ENCODE data around the gene PPP1R14C.

PPP1R14C gene

DNA sequence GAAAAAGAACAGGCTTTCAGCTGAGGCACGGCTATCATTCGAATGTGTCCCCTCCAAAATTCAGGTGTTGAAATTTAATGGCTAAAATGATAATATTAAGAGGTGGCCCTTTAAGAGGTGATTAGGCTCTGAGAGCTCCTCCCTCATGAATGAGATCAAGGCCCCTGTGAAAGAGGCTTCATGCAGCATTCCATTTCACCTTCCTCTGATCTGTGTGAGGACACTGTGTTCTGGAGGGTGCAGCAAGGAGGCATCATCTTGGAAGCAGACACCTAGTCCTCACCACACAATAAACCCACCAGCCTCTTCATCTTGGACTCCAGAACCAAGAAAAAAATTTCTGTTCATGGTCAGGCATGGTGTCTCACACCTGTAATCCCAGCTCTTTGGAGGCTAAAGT lies 56.4 kb downstream of the PPP1R14C start:
- Histone ChIP-seq H3K27me3 (ENCODE audit: control insufficient read depth in 1 of 2, insufficient read depth in 2 of 2, low read length in 2 of 2) (no peaks in the 10 kb centered on the region), H3K27ac (ENCODE audit: low read depth, low read length) (no peak overlapping the region), H3K4me1 (ENCODE audit: insufficient read depth, low read length) (peaks cover 7% of the 10 kb centered on the region), H3K36me3 (ENCODE audit: insufficient read depth, low read length) (no peaks in the 10 kb centered on the region), H3K9me3 (ENCODE audit: low read length) (no peaks in the 10 kb centered on the region), H3K9ac (ENCODE audit: low read length) (no peak overlapping the region), H3K4me3 (ENCODE audit: low read depth in 1 of 2, low read length in 2 of 2) (no peak overlapping the region)

DNA sequence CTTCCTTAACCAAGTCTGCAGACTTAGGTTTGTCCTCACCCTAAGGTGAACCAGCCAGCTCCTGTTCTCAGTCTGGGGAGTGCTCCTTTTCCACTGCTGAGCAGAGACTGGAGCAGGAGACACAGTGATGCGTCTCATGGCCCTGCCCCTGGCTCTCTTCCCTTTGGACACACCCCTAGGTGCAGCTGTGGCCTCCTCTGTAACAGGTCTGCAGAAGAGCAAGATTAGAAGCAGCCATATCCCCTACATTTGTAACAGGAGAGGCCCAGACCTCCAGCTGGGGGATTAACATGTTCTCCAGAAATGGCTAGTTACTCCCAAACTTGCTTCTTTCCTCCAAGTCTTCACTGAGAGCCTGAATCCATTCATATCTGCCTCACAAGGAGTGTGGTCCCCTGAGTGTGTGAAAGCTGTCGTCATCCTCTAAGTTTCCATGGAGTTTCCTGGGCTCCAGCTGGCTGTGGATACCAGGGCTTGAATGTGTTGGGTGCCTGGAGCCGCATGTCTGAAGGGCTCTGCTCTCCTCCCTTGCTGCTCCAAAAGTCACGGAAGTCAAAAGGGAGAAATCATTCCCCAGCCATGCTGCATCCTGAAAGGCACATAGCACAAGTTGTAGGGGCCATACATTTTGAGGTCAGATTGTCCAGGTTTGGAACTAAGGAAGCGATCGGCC lies 57.7 kb downstream of the PPP1R14C start:
- Histone ChIP-seq H3K27ac (ENCODE audit: low read depth, low read length) (no peak overlapping the region), H3K27me3 (ENCODE audit: control insufficient read depth in 1 of 2, insufficient read depth in 2 of 2, low read length in 2 of 2) (no peaks in the 10 kb centered on the region), H3K4me1 (ENCODE audit: insufficient read depth, low read length) (peaks cover 7% of the 10 kb centered on the region), H3K36me3 (ENCODE audit: insufficient read depth, low read length) (no peaks in the 10 kb centered on the region), H3K9ac (ENCODE audit: low read length) (no peak overlapping the region), H3K4me3 (ENCODE audit: low read depth in 1 of 2, low read length in 2 of 2) (no peak overlapping the region), H3K9me3 (ENCODE audit: low read length) (no peaks in the 10 kb centered on the region)

DNA sequence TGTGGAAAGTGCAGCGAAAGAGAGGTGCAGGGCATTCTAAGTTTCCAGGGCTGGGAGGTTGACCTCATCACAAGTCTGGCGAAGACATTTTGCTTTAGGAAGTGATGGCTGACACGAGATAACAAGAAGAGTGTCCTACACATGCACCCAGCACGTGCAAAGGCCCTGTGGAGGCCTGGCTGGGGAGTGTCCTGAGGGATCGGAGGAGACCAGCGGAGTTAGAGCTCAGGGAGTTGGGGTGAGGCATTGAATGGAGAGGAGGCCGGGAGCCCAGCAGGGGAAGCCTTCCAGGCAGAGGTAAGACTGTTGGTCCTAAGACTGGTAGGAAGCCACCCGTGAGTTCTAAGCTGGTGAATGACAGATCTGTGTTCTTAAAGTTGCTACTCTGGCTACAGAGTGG lies 58.4 kb downstream of the PPP1R14C start:
- peaks cover under 1% of the 10 kb centered on the region for H3K4me1 ChIP-seq (ENCODE audit: insufficient read depth, low read length)
- H3K27me3 ChIP-seq (ENCODE audit: control insufficient read depth in 1 of 2, insufficient read depth in 2 of 2, low read length in 2 of 2), result no peaks in the 10 kb centered on the region
- H3K36me3 ChIP-seq (ENCODE audit: insufficient read depth, low read length), result no peaks in the 10 kb centered on the region
- H3K4me3 ChIP-seq (ENCODE audit: low read depth in 1 of 2, low read length in 2 of 2), result no peak overlapping the region
- no peak overlapping the region for H3K27ac ChIP-seq (ENCODE audit: low read depth, low read length)
- no peak overlapping the region for H3K9ac ChIP-seq (ENCODE audit: low read length)
- no peaks in the 10 kb centered on the region for H3K9me3 ChIP-seq (ENCODE audit: low read length)

DNA sequence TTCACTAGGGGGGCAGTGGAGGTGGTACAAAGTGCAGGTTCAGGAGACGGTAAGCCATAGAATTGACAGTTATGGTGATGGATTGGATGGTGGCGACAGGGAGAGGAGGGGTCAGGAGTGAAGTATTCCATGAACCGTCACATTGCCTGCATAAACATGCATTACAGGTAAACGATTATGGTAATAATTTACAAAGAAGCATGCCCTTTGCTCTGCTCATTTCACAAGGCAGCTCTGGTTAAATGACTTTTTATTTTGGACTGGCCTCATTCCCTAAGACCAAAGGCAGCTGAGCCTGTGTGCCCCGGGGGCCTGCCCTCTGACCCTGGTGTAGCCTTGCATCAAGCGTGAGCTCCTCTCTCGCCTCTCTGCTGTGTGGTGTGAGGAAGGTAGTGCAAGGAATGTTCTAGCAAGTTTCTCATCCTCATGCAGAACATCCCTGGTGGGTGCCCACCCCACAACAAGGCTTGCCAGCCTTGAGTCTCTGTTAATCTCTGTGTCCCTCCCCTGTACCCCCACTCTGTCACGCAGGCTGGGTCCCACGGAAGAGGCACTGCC lies 59.0 kb downstream of the PPP1R14C start:
- H3K9me3 ChIP-seq (ENCODE audit: low read length), result no peaks in the 10 kb centered on the region
- H3K36me3 ChIP-seq (ENCODE audit: insufficient read depth, low read length), result no peaks in the 10 kb centered on the region
- no peak overlapping the region for H3K9ac ChIP-seq (ENCODE audit: low read length)
- no peaks in the 10 kb centered on the region for H3K27me3 ChIP-seq (ENCODE audit: control insufficient read depth in 1 of 2, insufficient read depth in 2 of 2, low read length in 2 of 2)
- no peak overlapping the region for H3K27ac ChIP-seq (ENCODE audit: low read depth, low read length)
- no peak overlapping the region for H3K4me3 ChIP-seq (ENCODE audit: low read depth in 1 of 2, low read length in 2 of 2)
- no peaks in the 10 kb centered on the region for H3K4me1 ChIP-seq (ENCODE audit: insufficient read depth, low read length)

DNA sequence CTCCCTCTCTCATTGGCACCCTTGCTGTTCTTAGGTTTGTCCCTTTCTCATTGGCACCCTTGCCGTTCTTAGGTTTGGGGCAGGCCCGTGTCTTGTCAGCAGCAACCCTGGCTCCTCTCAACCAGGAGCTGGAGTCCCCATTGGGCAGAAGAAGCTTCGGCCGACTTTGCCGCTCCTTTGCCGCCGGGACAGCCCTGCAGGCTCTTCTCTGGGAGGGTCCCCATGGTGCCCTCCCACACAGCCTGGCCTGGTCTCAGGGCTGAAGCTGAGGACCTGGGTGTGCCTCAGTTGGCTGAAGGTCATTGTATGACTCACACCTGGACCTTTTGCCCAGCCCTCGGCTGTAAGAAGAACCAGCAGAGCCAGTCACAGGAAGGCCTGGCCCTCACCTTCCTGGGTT lies 59.6 kb downstream of the PPP1R14C start:
- H3K4me3 ChIP-seq (ENCODE audit: low read depth in 1 of 2, low read length in 2 of 2), result no peak overlapping the region
- H3K27me3 ChIP-seq (ENCODE audit: control insufficient read depth in 1 of 2, insufficient read depth in 2 of 2, low read length in 2 of 2), result no peaks in the 10 kb centered on the region
- no peaks in the 10 kb centered on the region for H3K4me1 ChIP-seq (ENCODE audit: insufficient read depth, low read length)
- no peak overlapping the region for H3K9ac ChIP-seq (ENCODE audit: low read length)
- no peaks in the 10 kb centered on the region for H3K9me3 ChIP-seq (ENCODE audit: low read length)
- H3K36me3 ChIP-seq (ENCODE audit: insufficient read depth, low read length), result no peaks in the 10 kb centered on the region
- no peak overlapping the region for H3K27ac ChIP-seq (ENCODE audit: low read depth, low read length)

DNA sequence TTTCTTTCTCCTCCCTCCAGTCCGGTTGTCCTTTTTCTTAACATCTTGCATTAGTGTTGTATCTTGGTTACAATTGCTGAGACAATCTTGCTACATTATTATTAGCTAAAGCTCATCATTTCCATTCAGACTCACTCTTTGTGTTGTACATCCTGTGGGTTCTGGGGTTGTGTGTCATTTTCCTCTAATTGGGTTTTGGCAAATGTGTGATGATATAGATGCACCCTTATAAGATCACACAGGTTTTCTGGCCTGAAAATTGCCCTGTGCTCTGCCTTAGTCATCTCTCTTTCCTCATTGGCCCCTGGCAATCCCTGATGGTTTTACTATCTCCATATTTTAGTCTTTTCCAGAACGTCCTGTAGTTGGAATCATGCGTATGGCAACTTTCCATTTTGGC lies 60.1 kb downstream of the PPP1R14C start:
- Histone ChIP-seq H3K9ac (ENCODE audit: low read length) (no peak overlapping the region), H3K4me1 (ENCODE audit: insufficient read depth, low read length) (no peaks in the 10 kb centered on the region), H3K27ac (ENCODE audit: low read depth, low read length) (no peak overlapping the region), H3K27me3 (ENCODE audit: control insufficient read depth in 1 of 2, insufficient read depth in 2 of 2, low read length in 2 of 2) (no peaks in the 10 kb centered on the region), H3K9me3 (ENCODE audit: low read length) (no peaks in the 10 kb centered on the region), H3K36me3 (ENCODE audit: insufficient read depth, low read length) (no peaks in the 10 kb centered on the region), H3K4me3 (ENCODE audit: low read depth in 1 of 2, low read length in 2 of 2) (no peak overlapping the region)

DNA sequence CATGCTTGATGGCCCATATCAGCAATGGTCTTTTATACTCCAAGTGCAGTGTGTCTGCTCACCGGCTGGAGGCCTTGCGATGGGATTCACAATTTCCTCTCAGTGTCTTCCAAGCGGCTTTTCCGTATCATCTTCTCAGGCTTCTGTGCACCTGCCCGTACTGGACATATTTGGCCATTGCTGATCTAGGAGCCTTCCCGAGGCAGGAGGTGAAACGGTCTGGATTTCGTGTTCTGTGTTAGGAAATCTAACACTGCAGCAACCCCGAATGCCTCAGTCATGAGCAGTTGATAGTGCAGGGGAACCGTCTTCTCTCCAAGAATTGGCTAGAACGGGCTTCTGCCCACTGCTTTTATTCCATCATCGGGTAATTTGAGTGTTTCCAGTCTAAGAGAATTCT lies 60.5 kb downstream of the PPP1R14C start:
- H3K27ac ChIP-seq (ENCODE audit: low read depth, low read length), result no peak overlapping the region
- H3K36me3 ChIP-seq (ENCODE audit: insufficient read depth, low read length), result no peaks in the 10 kb centered on the region
- H3K9ac ChIP-seq (ENCODE audit: low read length), result no peak overlapping the region
- no peaks in the 10 kb centered on the region for H3K27me3 ChIP-seq (ENCODE audit: control insufficient read depth in 1 of 2, insufficient read depth in 2 of 2, low read length in 2 of 2)
- H3K4me3 ChIP-seq (ENCODE audit: low read depth in 1 of 2, low read length in 2 of 2), result no peak overlapping the region
- H3K9me3 ChIP-seq (ENCODE audit: low read length), result no peaks in the 10 kb centered on the region
- no peaks in the 10 kb centered on the region for H3K4me1 ChIP-seq (ENCODE audit: insufficient read depth, low read length)

- Histone ChIP-seq H3K4me1 (ENCODE audit: insufficient read depth, low read length) (no peaks in the 10 kb centered on the region), H3K9ac (ENCODE audit: low read length) (no peak overlapping the region), H3K27ac (ENCODE audit: low read depth, low read length) (no peak overlapping the region), H3K9me3 (ENCODE audit: low read length) (no peaks in the 10 kb centered on the region), H3K4me3 (ENCODE audit: low read depth in 1 of 2, low read length in 2 of 2) (no peak overlapping the region), H3K27me3 (ENCODE audit: control insufficient read depth in 1 of 2, insufficient read depth in 2 of 2, low read length in 2 of 2) (no peaks in the 10 kb centered on the region), H3K36me3 (ENCODE audit: insufficient read depth, low read length) (no peaks in the 10 kb centered on the region)
These were observed 61.2 kb downstream of the PPP1R14C start for GRCh38 chr6:150203871-150204545.

DNA sequence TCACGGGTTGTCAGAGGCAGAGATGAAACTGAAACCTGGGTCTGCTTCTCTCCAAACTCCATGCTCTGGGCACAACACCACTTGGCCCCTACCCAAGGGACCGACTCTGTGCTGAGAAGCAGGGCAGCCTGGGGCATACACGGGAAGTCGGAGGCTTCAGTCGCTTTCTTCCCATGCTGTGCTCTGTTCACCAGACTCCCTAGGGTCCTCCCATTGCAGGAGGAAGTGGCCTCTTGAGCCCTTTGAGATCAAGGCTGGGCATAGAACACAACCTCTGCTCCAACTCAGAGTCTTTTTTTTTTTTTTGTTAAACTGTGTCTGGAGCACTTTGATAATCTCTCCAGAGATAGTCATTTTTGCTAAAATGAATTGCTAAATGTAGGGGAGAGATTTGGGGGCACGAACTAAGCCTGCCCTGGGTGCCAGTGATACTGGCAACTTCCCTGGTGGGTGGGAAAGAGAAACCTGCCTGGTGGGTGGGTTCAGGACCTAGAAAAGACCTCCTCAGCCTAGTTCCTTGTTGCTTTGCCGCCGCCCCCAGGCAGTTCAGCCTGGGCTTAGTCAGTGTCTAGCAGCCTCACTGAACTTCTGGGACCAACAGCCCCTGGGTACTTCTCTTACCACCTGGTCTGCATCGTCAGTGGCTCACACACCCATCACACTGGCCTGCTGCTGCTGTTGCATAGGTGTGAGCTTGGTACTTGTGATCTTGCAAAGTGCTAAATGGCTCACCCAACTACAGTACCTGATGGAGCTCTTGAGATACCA lies 62.0 kb downstream of the PPP1R14C start:
- Histone ChIP-seq H3K9ac (ENCODE audit: low read length) (no peak overlapping the region), H3K27me3 (ENCODE audit: control insufficient read depth in 1 of 2, insufficient read depth in 2 of 2, low read length in 2 of 2) (no peaks in the 10 kb centered on the region), H3K4me3 (ENCODE audit: low read depth in 1 of 2, low read length in 2 of 2) (no peak overlapping the region), H3K36me3 (ENCODE audit: insufficient read depth, low read length) (no peaks in the 10 kb centered on the region), H3K4me1 (ENCODE audit: insufficient read depth, low read length) (no peaks in the 10 kb centered on the region), H3K9me3 (ENCODE audit: low read length) (no peaks in the 10 kb centered on the region), H3K27ac (ENCODE audit: low read depth, low read length) (no peak overlapping the region)

DNA sequence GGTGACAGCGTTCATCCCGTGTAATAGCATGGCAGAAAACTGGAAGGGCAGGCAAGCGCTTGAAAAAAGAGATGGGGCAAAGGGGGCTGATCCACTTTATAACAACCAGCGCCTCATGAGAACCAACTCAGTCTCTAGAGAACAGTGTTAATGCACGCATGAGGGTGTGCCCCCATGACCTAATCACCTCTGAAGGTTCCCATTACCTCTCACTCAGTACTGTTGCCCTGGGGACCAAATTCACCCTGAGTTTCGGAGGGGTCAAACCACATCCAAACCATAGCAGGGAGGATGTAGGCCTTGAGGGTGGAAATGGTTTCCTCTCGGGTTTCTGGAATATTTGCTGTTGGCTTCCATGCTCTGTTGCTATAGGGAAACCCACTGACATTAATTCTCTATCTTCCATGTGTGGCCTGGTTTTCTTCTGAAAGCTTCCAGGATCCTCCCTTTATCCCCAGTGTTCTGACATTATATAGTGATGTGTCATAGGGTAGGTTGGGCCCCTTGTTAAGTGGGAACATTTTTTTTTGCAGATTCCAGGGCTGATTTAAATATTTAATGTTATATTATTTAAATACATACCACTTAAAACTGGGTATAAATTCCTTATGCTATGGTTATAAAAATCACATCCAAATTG lies 65.2 kb downstream of the PPP1R14C start:
- Histone ChIP-seq H3K9me3 (ENCODE audit: low read length) (no peaks in the 10 kb centered on the region), H3K9ac (ENCODE audit: low read length) (no peak overlapping the region), H3K36me3 (ENCODE audit: insufficient read depth, low read length) (no peaks in the 10 kb centered on the region), H3K27ac (ENCODE audit: low read depth, low read length) (no peak overlapping the region), H3K27me3 (ENCODE audit: control insufficient read depth in 1 of 2, insufficient read depth in 2 of 2, low read length in 2 of 2) (peaks cover 0 to 4% of the 10 kb centered on the region in 2 donors), H3K4me1 (ENCODE audit: insufficient read depth, low read length) (no peaks in the 10 kb centered on the region), H3K4me3 (ENCODE audit: low read depth in 1 of 2, low read length in 2 of 2) (no peak overlapping the region)
